Natural killer cell (primary cell): ENCODE data around the gene ZNF746. TPM values are rescaled to one million over a fixed set of nuclear protein-coding genes. Genes with fewer than 3 reads are reported as not detected.
A peak's percentile ranks its signal among the peaks of the same experiment; 100 is the strongest.

ENCODE experiments used
- ATAC-seq, 3 donors: fragments of 150-1000 bp in 2 of 3; fragments of 200-7000 bp in 1 of 3; cut with Tn5 transposase; 1 replicate in 1 of 3; 2 replicates in 2 of 3; pipeline ENCODE4 v1.10.0; 2021; ENCODE audit warnings: mild to moderate bottlenecking in 2 of 3, moderate library complexity in 2 of 3
- DNase-seq, 2 donors: peaks; one replicate each; pipeline versions ENCODE4 v3.0.0 to v3.0.0-alpha.2; 2013 to 2021; ENCODE audit warnings: mixed read lengths in 1 of 2
- H3K27ac ChIP-seq: one replicate; pipeline ENCODE4 v1.5.1; 2013; ENCODE audit warnings: mild to moderate bottlenecking, low read length
- H3K27me3 ChIP-seq: one replicate; pipeline ENCODE4 v1.6.1; 2013; ENCODE audit warnings: low read length; ENCODE audit not compliant: control insufficient read depth, insufficient read depth
- H3K36me3 ChIP-seq: one replicate; pipeline ENCODE4 v1.6.1; 2013; ENCODE audit warnings: low read length; ENCODE audit not compliant: control insufficient read depth, insufficient read depth
- H3K4me1 ChIP-seq: one replicate; pipeline ENCODE4 v1.6.1; 2013; ENCODE audit warnings: low read length; ENCODE audit not compliant: control insufficient read depth, insufficient read depth
- H3K4me3 ChIP-seq: one replicate; pipeline ENCODE4 v1.5.1; 2013; ENCODE audit warnings: low read length
- H3K9me3 ChIP-seq: one replicate; pipeline ENCODE4 v1.6.1; 2013; ENCODE audit warnings: low read length; ENCODE audit not compliant: control insufficient read depth, insufficient read depth
- H3K27ac Mint-ChIP-seq, 2 donors: one replicate each; pipeline ENCODE4 v1.8.0; 2022; ENCODE audit warnings: mild to moderate bottlenecking in 2 of 2, mixed read lengths in 2 of 2, moderate library complexity in 1 of 2
- H3K27me3 Mint-ChIP-seq, 2 donors: one replicate each; pipeline ENCODE4 v1.8.0; 2022; ENCODE audit warnings: low read depth in 2 of 2, mixed read lengths in 2 of 2
- H3K36me3 Mint-ChIP-seq: one replicate; pipeline ENCODE4 v1.8.0; 2022; ENCODE audit warnings: mixed read lengths
- H3K4me1 Mint-ChIP-seq, 2 donors: one replicate each; pipeline ENCODE4 v1.8.0; 2022; ENCODE audit warnings: mixed read lengths in 2 of 2
- H3K4me3 Mint-ChIP-seq: one replicate; pipeline ENCODE4 v1.8.0; 2022; ENCODE audit warnings: mild to moderate bottlenecking, moderate library complexity, mixed read lengths
- H3K9me3 Mint-ChIP-seq, 2 donors: one replicate each; pipeline ENCODE4 v1.8.0; 2022; ENCODE audit warnings: mixed read lengths in 2 of 2
- WGBS: methylation state at CpG from one replicate; pipeline ENCODE4 v1.1.7; 2013; ENCODE audit warnings: missing lambda C conversion rate; ENCODE audit not compliant: insufficient coverage; 5-methylcytosine and 5-hydroxymethylcytosine counted together
- intact Hi-C: fragments of 100-400 bp; cut with micrococcal nuclease; formaldehyde crosslinking; loops from one replicate; pipeline ENCODE4 v1.14.2; 2022
- total RNA-seq, 4 donors: library from RNA; stranded (reverse); fragments of 120-200 nt in 1 of 4; gene quantifications; one replicate each; pipeline versions ENCODE4 v1.2.3 to v1.2.4, GENCODE V29; 2013 to 2022
- TF ChIP-seq, protein P1 (sequence below): fragments of 200-600 bp; IDR thresholded peaks from one replicate; pipeline ENCODE4 v1.8.0; 2022; ENCODE audit warnings: antibody characterized with exemption

Gene ZNF746
- total RNA-seq, 3 donors from 2014 or later (not counting 1 experiment from before 2014, with no cell fraction given) = 41.4 to 48.6 (median 47.3) TPM

DNA sequence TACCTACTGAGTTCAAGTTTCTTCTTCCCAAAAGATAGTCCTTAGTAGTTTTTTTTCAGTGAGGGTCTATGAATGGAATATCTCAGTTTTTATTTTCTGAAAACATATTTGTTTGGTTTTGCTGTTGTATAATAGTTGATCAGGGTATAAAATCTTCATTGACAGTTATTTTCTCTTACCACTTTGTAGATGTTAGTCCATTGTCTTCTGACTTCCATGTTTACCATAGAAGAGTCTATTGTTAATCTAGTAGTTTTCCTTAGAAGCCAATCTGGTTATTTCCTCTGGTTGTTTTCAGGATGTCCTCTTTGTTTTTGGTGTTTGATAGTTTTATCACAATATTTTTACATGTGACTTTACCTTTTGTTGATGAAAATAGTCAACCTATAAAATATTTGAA is 31.2 kb downstream of the ZNF746 start:
- no peak overlapping the region for H3K4me3 Mint-ChIP-seq
- peaks cover under 1% of the 10 kb centered on the region in 2 donors for H3K4me1 Mint-ChIP-seq
- intact Hi-C loops = no loop called here
- no peak for DNase-seq
- no peak overlapping the region for H3K4me3 ChIP-seq
- no peaks in the 10 kb centered on the region for H3K9me3 Mint-ChIP-seq
- TF ChIP-seq, protein P1, sequence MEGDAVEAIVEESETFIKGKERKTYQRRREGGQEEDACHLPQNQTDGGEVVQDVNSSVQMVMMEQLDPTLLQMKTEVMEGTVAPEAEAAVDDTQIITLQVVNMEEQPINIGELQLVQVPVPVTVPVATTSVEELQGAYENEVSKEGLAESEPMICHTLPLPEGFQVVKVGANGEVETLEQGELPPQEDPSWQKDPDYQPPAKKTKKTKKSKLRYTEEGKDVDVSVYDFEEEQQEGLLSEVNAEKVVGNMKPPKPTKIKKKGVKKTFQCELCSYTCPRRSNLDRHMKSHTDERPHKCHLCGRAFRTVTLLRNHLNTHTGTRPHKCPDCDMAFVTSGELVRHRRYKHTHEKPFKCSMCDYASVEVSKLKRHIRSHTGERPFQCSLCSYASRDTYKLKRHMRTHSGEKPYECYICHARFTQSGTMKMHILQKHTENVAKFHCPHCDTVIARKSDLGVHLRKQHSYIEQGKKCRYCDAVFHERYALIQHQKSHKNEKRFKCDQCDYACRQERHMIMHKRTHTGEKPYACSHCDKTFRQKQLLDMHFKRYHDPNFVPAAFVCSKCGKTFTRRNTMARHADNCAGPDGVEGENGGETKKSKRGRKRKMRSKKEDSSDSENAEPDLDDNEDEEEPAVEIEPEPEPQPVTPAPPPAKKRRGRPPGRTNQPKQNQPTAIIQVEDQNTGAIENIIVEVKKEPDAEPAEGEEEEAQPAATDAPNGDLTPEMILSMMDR = no peak
- no peaks in the 10 kb centered on the region for H3K9me3 ChIP-seq
- H3K27me3 Mint-ChIP-seq = peaks cover 11 to 37% of the 10 kb centered on the region in 2 donors
- no peak for ATAC-seq
- H3K36me3 Mint-ChIP-seq = no peaks in the 10 kb centered on the region
- H3K27ac Mint-ChIP-seq = no peak overlapping the region
- no peak overlapping the region for H3K27ac ChIP-seq
- H3K4me1 ChIP-seq = peaks cover under 1% of the 10 kb centered on the region
- no peaks in the 10 kb centered on the region for H3K36me3 ChIP-seq
- H3K27me3 ChIP-seq = peaks cover 4% of the 10 kb centered on the region

DNA sequence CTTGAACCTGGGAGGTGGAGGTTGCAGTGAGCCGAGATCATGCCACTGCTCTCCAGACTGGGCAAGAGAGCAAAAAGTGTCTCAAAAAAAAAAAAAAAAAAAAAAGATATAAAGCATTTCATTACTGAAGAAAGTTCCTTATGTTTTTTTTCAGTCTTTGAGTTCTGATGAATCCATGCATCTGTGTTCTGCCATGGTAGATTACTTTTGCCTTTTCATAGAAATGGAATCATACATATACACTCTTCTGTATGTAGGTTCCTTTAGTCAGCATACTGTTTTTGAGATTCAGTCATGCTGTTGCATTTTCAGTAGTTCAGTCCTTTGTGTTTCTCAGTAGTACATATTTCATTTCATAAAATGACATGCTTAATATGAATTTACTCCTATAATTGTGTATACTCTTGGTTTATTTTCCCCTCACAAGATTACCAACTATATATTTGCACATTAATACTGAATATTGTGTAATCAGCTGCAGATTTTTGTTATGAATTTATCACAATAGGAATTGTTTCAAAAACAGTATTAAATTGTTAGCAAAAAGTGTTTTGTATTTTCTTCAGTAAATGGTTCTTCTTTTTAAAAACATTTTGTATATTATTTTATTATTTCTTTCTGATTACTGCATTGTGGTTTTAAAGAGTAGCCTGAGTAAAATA is 34.0 kb downstream of the ZNF746 start:
- no peak for ATAC-seq
- H3K27me3 ChIP-seq = peaks cover 4% of the 10 kb centered on the region
- intact Hi-C loops = no loop called here
- no peaks in the 10 kb centered on the region for H3K36me3 Mint-ChIP-seq
- no peak overlapping the region for H3K27ac Mint-ChIP-seq
- DNase-seq = no peak
- no peaks in the 10 kb centered on the region for H3K9me3 Mint-ChIP-seq
- H3K4me1 Mint-ChIP-seq = peaks cover 10 to 11% of the 10 kb centered on the region in 2 donors
- H3K4me1 ChIP-seq = peaks cover 14% of the 10 kb centered on the region
- no peaks in the 10 kb centered on the region for H3K36me3 ChIP-seq
- no CpG with 5 or more reads among the region's 1 CpG for WGBS
- no peak overlapping the region for H3K27ac ChIP-seq
- no peak overlapping the region for H3K4me3 Mint-ChIP-seq
- peaks cover 14 to 37% of the 10 kb centered on the region in 2 donors for H3K27me3 Mint-ChIP-seq
- no peaks in the 10 kb centered on the region for H3K9me3 ChIP-seq
- TF ChIP-seq, protein P1 = no peak
- H3K4me3 ChIP-seq = no peak overlapping the region

DNA sequence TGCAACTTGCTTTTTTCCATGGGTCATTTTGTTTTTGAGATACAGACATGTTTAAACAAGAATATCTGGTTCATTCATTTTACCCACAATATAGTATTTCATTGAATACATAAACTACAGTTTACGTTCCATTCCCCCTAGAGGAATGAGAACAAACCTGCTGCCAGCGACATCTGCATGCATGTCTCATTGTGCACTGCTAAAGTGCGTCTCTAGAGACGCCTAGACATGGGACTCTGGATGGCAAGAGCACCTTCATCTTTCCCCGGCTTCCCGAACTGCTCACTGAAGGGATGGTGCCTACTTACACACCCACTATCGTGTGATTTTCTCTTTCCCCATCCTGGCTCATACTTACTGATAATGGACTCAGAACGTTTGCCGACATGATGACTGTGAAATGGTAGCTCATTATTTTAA is 35.5 kb downstream of the ZNF746 start:
- intact Hi-C loops = no loop called here
- peak overlapping the region; percentile 84 for H3K4me3 Mint-ChIP-seq
- no peak for ATAC-seq

More for the DNA sequence above, 35.5 kb downstream of the ZNF746 start:
- TF ChIP-seq, protein P1 = no peak
- no peak overlapping the region for H3K27ac Mint-ChIP-seq
- H3K9me3 Mint-ChIP-seq = no peaks in the 10 kb centered on the region
- Histone ChIP-seq H3K27me3 (peaks cover 4% of the 10 kb centered on the region), H3K9me3 (no peaks in the 10 kb centered on the region), H3K27ac (no peak overlapping the region), H3K4me1 (peaks cover 15% of the 10 kb centered on the region), H3K36me3 (no peaks in the 10 kb centered on the region), H3K4me3 (no peak overlapping the region)
- WGBS = 97% methylated on average over 7 of the region's 9 CpGs
- H3K4me1 Mint-ChIP-seq = peaks cover 24% of the 10 kb centered on the region in 2 donors
- DNase-seq = no peak
- peaks cover 14 to 37% of the 10 kb centered on the region in 2 donors for H3K27me3 Mint-ChIP-seq
- no peaks in the 10 kb centered on the region for H3K36me3 Mint-ChIP-seq
